GM18508 (cell line): ENCODE measurements around the gene MKRN2OS.
"Not testable (repeated sequence)": the region's sequence is repeated elsewhere in the genome, so short reads cannot be mapped to it uniquely, and the experiment has no call there.

Source experiments
- ATAC-seq: cut with Tn5 transposase; IDR thresholded peaks from one replicate; pipeline ENCODE4 v1.9.1; 2021; ENCODE audit warnings: moderate number of reproducible peaks; ENCODE audit not compliant: insufficient read depth, unreplicated experiment

The MKRN2OS gene

DNA sequence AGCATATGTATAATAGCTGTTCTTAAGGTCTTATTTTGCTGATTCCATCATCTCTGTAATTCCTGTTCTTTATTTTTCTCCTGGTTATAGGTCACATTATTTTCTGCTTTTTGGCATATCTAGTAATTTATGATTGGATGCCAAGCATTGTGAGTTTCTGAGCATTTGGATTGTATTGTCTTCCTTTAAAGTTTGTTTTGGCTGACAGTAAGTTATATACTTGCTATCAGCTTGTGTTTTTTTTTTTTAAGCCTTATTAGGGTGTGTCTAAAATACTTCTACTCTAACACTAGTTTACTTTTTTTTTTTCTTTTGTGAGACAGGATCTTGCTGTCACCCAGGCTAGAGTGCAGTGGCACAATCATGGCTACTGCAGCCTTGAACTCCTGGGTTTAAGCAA lies 21.7 kb upstream of the MKRN2OS start:
- no peak for ATAC-seq

- no peak for ATAC-seq
Measured at GRCh38 chr3:12562451-12562850, 17.2 kb upstream of the MKRN2OS start.

- ATAC-seq: no peak
Measured at GRCh38 chr3:12561397-12561796, 16.1 kb upstream of the MKRN2OS start.

DNA sequence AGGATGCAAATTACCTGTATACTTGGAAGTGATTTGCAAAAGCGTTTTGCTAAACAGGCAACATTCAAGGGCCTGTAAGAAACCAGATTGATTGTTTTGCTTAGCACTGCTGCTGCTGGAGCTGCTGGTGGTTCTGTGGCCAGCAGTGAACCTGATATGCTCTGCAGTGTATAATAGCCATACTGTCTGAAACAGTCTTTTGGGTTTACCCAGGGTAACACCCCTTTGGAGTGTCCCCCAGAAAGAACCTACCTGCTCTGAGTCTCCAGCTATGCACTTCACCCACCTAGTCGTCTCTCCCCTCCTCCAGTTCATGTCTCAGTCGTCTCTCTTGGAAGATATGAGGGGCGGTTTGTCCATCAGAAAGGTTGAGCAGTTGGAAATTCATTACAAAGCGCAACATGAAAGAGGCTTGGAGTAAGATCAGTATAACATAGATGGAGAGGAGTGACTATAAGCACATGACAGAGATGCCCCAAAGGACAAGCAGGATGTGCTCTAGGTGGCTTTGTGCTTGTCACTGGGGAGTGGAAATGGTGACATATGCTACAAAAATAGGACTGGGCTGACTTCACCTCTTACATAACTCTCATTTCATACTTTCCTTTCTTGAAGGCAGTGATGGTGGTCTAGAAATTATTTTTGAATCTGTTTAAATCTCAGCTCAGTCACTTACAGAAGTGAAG lies 15.3 kb upstream of the MKRN2OS start:
- no peak for ATAC-seq

- ATAC-seq: no peak
Measured at GRCh38 chr3:12559520-12559919, 14.2 kb upstream of the MKRN2OS start.

DNA sequence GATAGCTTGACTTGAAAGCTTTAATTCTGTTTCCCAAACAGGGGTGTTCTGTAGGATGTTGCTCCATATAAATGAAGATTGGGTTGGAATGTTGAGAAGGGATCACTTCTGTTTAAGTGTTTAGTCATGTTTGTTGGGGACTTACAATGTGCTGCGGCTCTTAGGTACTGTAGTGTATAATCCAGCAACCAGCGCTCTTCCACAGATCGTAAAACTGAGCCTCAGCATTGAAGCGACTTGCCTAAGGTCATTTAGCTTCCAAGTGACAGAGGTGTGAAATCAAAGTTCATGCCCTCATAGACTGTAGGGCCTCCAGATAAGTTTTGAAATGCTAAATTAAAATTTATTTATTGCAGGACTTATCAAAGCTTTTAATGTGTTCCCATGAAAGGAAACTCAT lies 13.4 kb upstream of the MKRN2OS start:
- ATAC-seq: no peak

DNA sequence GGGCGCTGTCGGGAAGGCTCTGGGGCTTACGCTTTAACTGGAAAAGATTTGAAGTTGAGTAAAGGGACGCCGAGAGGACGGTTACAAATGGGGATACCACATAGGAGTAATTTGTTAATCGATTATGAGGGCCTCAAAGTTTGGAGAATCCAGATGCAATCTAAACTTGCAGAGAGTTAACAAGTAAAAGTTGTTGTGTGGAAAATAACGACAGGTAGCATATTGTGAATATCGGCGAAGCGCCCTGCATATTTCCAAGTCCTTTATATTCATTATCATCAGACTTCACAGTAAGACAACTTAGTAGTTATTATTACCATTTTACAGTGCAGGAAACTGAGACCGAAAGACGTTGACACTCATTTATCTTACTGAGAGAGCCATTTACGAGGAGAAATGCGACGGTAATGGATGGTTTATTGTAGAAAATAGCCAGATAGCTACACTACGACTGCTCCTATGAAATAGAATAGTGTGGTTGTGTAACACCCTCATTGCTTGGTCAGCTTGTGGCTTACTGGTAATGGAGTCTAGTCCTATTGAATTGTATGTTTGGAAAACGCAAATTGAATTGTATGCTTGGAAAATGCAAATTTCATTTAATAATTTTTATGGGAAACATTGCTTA lies 12.3 kb upstream of the MKRN2OS start:
- ATAC-seq: peak; percentile 7

- ATAC-seq: peak; percentile 39
Measured at GRCh38 chr3:12556690-12557472, 11.6 kb upstream of the MKRN2OS start, which contains the start of gene MKRN2. TSS of gene MKRN2 (plus strand) at chr3:12557087. CDS start at chr3:12557151, 64 bp downstream.

GRCh38 chr3:12556314-12556689 lies 11.0 kb upstream of the MKRN2OS start:
- ATAC-seq: no peak

DNA sequence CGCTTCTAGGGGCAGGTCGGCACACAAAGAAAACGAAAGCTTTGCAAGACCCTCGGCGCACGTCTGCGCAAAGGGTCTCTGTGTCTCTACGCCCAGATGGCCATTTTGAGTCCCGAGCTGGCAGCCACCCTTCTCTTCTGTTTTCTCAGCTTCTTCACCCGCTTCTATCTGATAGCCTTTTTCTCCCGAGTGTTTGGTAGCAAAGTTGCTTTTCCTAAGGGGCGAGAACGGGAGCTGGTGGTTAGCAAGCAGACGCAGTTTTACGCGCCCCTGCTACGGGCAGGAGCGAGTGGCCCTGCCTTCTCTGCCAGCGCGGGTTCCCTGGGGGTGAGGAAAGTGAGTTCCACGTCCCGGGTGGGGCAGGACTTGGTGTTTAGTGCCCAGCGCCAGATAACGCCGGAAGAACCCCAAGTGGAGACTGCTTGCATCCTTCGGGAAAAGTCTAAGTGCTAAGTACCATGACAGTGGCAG lies 8.7 kb upstream of the MKRN2OS start:
- ATAC-seq: no peak

GRCh38 chr3:12549971-12550760 lies 4.9 kb upstream of the MKRN2OS start:
- no peak for ATAC-seq

GRCh38 chr3:12544652-12545472 lies 437 bp downstream of the MKRN2OS start:
- no peak for ATAC-seq

DNA sequence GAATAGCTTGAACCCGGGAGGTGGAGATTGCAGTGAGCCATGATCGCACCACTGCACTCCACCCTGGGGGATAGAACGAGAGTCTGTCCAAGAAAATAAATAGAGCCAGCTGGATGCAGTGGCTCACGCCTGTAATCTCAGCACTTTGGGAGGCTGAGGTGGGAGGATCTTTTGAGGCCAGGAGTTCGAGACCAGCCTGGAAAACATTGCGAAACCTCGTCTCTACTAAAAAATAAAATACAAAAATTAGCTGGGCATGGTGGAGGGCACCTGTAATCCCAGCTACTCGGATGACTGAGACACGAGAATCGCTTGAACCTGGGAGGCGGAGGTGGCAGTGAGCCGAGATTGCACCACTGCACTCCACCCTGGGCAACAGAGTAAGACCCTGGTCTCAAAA lies 1.8 kb downstream of the MKRN2OS start:
- not testable (repeated sequence) for ATAC-seq

DNA sequence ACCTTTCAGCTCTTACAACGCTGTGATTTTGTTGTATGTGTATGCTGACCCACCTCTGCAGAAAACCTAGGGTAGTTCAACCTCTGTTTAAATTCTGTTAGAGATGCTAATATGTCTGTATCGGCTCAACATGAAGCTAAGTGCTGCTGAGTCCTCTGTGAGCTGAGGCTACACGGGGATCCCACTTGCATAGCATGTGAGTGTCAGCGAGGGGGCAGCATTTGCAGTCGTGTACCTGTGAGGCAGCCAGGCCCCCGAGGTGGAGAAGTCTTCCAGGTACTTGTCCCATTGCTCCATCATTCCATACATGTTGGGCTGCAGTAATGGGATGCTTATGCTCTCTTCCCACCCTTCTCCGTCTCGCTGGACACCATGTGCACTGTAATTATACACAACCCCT lies 3.7 kb downstream of the MKRN2OS start:
- ATAC-seq: no peak

DNA sequence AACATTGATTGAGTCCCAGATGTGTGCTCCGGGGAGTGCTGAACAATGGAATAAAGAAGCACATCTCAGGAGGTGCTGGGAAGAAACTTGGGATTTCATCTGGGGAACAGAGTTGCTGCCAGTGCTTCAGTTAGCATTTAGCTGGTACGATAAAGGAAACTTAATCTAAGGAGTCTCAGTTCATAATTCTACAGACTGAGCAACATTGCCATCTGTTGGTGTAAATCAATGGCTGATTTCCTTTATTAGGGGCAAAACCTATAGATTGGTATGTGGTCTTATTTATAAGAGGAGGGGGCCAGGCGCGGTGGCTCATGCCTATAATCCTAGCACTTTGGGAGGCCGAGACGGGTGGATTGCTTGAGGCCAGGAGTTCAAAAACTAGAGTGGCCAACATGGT lies 8.9 kb downstream of the MKRN2OS start:
- ATAC-seq: no peak

DNA sequence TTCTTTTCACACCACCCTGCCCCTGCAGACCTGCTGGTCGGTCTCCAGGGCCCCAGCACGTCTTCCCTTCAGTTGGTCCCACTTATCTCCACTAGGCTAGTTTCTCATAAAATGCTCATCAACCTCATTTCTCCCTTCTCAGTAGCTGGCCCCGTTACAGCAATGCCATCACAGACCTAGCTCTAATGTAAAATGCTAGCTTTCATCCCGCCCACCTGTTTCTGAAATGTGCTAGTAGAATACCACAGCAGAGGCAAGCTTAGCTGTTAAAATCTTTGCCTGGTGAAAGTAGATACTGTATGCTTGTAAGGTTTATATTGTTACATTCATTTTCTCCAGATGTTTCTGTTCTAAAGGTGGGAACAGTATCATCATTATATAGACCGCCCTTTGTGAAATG lies 13.1 kb downstream of the MKRN2OS start:
- ATAC-seq: no peak

- ATAC-seq: no peak
Measured at GRCh38 chr3:12527757-12528143, 17.5 kb downstream of the MKRN2OS start.

DNA sequence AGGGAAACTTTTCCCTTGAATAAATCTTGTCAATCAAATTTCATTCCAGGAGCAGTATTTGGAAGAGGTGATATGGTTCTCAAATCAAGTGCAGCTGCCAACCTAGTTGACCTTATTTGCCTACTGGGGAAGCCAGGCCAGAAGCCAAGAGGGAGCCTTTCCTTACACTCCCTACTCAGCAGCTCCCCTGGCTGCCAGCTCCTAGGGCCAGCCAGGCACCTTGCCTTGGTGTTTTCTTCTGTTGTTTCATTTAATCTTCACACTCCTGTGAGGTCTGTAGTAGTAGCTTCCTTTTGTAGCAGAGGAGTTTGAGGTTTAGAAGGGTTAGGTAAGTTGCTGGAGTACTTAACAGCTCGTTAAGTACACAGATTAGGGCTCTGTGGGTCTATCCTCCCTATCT lies 22.6 kb downstream of the MKRN2OS start:
- no peak for ATAC-seq

- no peak for ATAC-seq
Measured at GRCh38 chr3:12521010-12521409, 24.3 kb downstream of the MKRN2OS start.
